Panc1 (cell line): ENCODE data around the gene IGFL3.

Experiments
- POLR2AphosphoS5 ChIP-seq: IDR thresholded peaks from 2 replicates; pipeline ENCODE4 v1.6.1; 2012; ENCODE audit warnings: mild to moderate bottlenecking, low read depth, low read length, moderate library complexity
- TF ChIP-seq, protein P1 (sequence below): fragments of 450-650 bp; IDR thresholded peaks from 2 replicates; pipeline ENCODE4 v1.5.1; 2017; ENCODE audit warnings: mild to moderate bottlenecking

GRCh38 chr19:46100344-46100743 lies 24.1 kb downstream of the IGFL3 start:
- TF ChIP-seq, protein P1, sequence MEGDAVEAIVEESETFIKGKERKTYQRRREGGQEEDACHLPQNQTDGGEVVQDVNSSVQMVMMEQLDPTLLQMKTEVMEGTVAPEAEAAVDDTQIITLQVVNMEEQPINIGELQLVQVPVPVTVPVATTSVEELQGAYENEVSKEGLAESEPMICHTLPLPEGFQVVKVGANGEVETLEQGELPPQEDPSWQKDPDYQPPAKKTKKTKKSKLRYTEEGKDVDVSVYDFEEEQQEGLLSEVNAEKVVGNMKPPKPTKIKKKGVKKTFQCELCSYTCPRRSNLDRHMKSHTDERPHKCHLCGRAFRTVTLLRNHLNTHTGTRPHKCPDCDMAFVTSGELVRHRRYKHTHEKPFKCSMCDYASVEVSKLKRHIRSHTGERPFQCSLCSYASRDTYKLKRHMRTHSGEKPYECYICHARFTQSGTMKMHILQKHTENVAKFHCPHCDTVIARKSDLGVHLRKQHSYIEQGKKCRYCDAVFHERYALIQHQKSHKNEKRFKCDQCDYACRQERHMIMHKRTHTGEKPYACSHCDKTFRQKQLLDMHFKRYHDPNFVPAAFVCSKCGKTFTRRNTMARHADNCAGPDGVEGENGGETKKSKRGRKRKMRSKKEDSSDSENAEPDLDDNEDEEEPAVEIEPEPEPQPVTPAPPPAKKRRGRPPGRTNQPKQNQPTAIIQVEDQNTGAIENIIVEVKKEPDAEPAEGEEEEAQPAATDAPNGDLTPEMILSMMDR, result no peak
- no peak for TF ChIP-seq POLR2AphosphoS5
